ENCODE results near the gene NKAP. TPM values are rescaled to one million over a fixed set of nuclear protein-coding genes. Genes with fewer than 3 reads are reported as not detected.
A peak's percentile ranks its signal among the peaks of the same experiment; 100 is the strongest.

NKAP gene
- total and polyA plus RNA-seq, 2 of the 8 experiments (the other 6 are each of a cell fraction or from before 2014, with no cell fraction given) = 2.8 to 7.1 TPM

DNA sequence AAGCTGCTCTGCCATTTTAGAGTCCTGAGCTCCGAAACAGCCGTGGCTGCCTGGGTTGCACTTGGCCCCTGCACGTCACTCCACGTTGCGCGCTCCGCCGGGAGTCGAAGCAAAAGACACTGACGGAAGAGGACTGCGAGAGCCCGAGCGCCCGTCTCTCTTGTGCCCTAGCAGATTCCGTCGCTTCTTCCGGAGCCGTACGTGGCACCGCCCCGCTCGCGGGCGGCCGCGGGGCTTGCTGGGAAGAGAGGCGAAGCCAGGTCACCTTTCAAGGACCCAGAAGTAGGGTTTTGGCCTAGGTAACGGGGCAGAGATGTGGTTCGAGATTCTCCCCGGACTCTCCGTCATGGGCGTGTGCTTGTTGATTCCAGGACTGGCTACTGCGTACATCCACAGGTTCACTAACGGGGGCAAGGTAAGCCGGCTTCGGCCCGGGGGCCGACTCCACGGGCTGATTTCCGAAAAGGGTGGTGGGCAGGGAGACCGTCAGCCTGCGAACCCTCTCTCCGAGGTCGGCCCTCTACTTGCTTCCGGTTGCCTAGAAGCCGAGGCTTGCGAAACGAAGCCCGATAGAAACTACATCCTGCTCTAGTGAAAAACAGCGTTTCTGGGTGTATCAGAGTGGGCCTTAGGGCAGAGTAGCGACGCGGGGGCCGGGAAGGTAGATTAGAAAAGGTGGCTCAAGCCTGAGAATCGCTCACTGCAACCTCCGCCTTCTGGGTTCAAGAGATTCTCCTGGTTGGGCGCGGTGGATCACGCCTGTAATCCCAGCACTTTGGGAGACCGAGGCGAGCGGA is 71.8 kb downstream of the NKAP start, which contains the start of the genes NDUFA1 and RNF113A (continued):
- TF ChIP-seq SIN3A (conservative IDR thresholded peaks at IDR 0.05 in 1 of 2, IDR thresholded peaks at IDR 0.05 in 1 of 2; ENCODE audit: low read depth in 1 of 2, low read length in 2 of 2) = peak in 1 of 2 experiments; percentile 44; a peak in 1 of 4 replicates
- TF ChIP-seq PHF8 (conservative IDR thresholded peaks at IDR 0.05; ENCODE audit: low read depth, low read length) = peak; percentile 66; the same call in 1 of the 2 replicates

Data from H1 (cell line).